HepG2 (cell line): ENCODE measurements around the gene DBNDD2. TPM values are rescaled to one million over a fixed set of nuclear protein-coding genes. Genes with fewer than 3 reads are reported as not detected.

ENCODE experiments used
- ARID2 ChIP-seq: sonication (generic); formaldehyde crosslinking; IDR thresholded peaks from 2 replicates; pipeline ENCODE4 v1.8.1; 2022; ENCODE audit warnings: mild to moderate bottlenecking, missing genetic modification reagents, borderline replicate concordance
- MTF1 ChIP-seq: sonication (generic); formaldehyde crosslinking; IDR thresholded peaks from 2 replicates; pipeline ENCODE4 v1.5.0; 2020; ENCODE audit warnings: missing genetic modification reagents
- SP4 ChIP-seq: sonication (generic); formaldehyde crosslinking; IDR thresholded peaks from 2 replicates; pipeline ENCODE4 v1.8.1; 2023; ENCODE audit warnings: mild to moderate bottlenecking, missing genetic modification reagents
- ZNF607 ChIP-seq: sonication (generic); formaldehyde crosslinking; IDR thresholded peaks from 2 replicates; pipeline ENCODE4 v1.5.1; 2020; ENCODE audit warnings: missing genetic modification reagents, mild to moderate bottlenecking, borderline replicate concordance
- ZNF747 ChIP-seq: sonication (generic); formaldehyde crosslinking; IDR thresholded peaks from 2 replicates; pipeline ENCODE4 v1.8.1; 2023; ENCODE audit warnings: missing genetic modification reagents, mild to moderate bottlenecking, borderline replicate concordance
- polyA plus RNA-seq, 8 experiments: library from polyadenylated mRNA; depleted of rRNA in 3 of 8; stranded (reverse) in 7 of 8; unstranded in 1 of 8; fragments of >200 nt; fragmentation: Illumina TruSeq in 4 of 8; extraction: Trizol in 4 of 8; gene quantifications; 2 replicates each; pipeline versions ENCODE4 v1.2.1 to v1.2.3, GENCODE V29; 2011 to 2016; ENCODE audit warnings: low read depth in 4 of 8, missing spikeins in 1 of 8, mixed read lengths in 1 of 8; ENCODE audit not compliant: insufficient read depth in 1 of 8
- total RNA-seq, 5 experiments: library from RNA; depleted of rRNA; stranded (reverse); fragments of >200 nt; fragmentation: Illumina TruSeq; extraction: Trizol; gene quantifications; 2 replicates each; pipeline ENCODE4 v1.2.3, GENCODE V29; 2016; ENCODE audit warnings: low read depth in 1 of 5
- TF ChIP-seq, protein P1 (sequence below): sonication (generic); formaldehyde crosslinking; IDR thresholded peaks from 2 replicates; pipeline ENCODE4 v1.4.0; 2020; ENCODE audit warnings: missing genetic modification reagents, borderline replicate concordance
- TF ChIP-seq, protein P2 (sequence below): IDR thresholded peaks from 2 replicates; pipeline ENCODE4 v1.6.1; 2012; ENCODE audit warnings: low read depth, low read length, improper control_type of control experiment
- TF ChIP-seq, protein P3 (sequence below): sonication (generic); formaldehyde crosslinking; IDR thresholded peaks from 2 replicates; pipeline ENCODE4 v1.5.1; 2020; ENCODE audit warnings: mild to moderate bottlenecking, moderate library complexity, missing genetic modification reagents
- TF ChIP-seq, protein P4 (sequence below): fragments of 450-650 bp; IDR thresholded peaks from 2 replicates; pipeline ENCODE4 v1.6.1; 2016

The DBNDD2 gene
- total and polyA plus RNA-seq, 2 of the 13 experiments (the other 11 are each of a cell fraction or from before 2014, with no cell fraction given) = 16.7 to 47.6 TPM

DNA sequence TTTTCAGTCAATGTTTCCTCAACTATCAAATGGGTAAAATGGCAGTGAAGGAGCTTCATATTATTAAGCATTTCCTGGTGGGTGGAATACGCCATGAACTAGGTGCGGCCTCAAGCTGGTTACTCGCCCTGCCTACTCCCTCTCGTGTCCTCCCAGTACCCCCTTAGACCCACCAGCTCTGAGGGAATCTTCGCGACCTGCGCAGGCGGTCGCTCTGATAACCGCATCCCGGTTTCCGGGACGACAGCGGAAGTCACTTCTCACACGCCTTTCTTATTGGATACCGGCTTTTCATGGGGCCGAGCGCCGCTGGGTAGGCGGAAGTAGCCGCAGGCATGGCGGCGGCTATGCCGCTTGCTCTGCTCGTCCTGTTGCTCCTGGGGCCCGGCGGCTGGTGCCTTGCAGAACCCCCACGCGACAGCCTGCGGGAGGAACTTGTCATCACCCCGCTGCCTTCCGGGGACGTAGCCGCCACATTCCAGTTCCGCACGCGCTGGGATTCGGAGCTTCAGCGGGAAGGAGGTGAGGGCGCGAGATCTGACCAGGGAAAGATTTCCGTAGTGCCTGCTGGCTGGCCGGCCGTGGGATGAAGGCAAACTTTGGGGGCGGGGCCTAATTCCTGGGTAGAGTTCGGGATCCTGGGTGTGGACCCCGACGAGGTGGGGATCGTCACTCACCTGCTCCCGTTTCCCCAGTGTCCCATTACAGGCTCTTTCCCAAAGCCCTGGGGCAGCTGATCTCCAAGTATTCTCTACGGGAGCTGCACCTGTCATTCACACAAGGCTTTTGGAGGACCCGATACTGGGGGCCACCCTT is 7.9 kb downstream of the DBNDD2 start, which contains the start of gene PIGT (continued):
- TF ChIP-seq ZNF607 (CRISPR knock-in tag) = peak; percentile 95
- peak; percentile 80 for TF ChIP-seq MTF1 (CRISPR knock-in tag)
- TF ChIP-seq, protein P1, sequence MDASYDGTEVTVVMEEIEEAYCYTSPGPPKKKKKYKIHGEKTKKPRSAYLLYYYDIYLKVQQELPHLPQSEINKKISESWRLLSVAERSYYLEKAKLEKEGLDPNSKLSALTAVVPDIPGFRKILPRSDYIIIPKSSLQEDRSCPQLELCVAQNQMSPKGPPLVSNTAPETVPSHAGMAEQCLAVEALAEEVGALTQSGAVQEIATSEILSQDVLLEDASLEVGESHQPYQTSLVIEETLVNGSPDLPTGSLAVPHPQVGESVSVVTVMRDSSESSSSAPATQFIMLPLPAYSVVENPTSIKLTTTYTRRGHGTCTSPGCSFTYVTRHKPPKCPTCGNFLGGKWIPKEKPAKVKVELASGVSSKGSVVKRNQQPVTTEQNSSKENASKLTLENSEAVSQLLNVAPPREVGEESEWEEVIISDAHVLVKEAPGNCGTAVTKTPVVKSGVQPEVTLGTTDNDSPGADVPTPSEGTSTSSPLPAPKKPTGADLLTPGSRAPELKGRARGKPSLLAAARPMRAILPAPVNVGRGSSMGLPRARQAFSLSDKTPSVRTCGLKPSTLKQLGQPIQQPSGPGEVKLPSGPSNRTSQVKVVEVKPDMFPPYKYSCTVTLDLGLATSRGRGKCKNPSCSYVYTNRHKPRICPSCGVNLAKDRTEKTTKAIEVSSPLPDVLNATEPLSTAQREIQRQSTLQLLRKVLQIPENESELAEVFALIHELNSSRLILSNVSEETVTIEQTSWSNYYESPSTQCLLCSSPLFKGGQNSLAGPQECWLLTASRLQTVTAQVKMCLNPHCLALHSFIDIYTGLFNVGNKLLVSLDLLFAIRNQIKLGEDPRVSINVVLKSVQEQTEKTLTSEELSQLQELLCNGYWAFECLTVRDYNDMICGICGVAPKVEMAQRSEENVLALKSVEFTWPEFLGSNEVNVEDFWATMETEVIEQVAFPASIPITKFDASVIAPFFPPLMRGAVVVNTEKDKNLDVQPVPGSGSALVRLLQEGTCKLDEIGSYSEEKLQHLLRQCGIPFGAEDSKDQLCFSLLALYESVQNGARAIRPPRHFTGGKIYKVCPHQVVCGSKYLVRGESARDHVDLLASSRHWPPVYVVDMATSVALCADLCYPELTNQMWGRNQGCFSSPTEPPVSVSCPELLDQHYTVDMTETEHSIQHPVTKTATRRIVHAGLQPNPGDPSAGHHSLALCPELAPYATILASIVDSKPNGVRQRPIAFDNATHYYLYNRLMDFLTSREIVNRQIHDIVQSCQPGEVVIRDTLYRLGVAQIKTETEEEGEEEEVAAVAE (CRISPR knock-in tag) = peak; percentile 95
- TF ChIP-seq, protein P2, sequence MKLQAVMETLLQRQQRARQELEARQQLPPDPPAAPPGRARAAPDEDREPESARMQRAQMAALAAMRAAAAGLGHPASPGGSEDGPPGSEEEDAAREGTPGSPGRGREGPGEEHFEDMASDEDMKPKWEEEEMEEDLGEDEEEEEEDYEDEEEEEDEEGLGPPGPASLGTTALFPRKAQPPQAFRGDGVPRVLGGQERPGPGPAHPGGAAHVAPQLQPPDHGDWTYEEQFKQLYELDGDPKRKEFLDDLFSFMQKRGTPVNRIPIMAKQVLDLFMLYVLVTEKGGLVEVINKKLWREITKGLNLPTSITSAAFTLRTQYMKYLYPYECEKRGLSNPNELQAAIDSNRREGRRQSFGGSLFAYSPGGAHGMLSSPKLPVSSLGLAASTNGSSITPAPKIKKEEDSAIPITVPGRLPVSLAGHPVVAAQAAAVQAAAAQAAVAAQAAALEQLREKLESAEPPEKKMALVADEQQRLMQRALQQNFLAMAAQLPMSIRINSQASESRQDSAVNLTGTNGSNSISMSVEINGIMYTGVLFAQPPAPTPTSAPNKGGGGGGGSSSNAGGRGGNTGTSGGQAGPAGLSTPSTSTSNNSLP = no peak
- TF ChIP-seq, protein P3, sequence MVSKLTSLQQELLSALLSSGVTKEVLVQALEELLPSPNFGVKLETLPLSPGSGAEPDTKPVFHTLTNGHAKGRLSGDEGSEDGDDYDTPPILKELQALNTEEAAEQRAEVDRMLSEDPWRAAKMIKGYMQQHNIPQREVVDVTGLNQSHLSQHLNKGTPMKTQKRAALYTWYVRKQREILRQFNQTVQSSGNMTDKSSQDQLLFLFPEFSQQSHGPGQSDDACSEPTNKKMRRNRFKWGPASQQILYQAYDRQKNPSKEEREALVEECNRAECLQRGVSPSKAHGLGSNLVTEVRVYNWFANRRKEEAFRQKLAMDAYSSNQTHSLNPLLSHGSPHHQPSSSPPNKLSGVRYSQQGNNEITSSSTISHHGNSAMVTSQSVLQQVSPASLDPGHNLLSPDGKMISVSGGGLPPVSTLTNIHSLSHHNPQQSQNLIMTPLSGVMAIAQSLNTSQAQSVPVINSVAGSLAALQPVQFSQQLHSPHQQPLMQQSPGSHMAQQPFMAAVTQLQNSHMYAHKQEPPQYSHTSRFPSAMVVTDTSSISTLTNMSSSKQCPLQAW (CRISPR knock-in tag) = peak; percentile 96
- TF ChIP-seq, protein P4, sequence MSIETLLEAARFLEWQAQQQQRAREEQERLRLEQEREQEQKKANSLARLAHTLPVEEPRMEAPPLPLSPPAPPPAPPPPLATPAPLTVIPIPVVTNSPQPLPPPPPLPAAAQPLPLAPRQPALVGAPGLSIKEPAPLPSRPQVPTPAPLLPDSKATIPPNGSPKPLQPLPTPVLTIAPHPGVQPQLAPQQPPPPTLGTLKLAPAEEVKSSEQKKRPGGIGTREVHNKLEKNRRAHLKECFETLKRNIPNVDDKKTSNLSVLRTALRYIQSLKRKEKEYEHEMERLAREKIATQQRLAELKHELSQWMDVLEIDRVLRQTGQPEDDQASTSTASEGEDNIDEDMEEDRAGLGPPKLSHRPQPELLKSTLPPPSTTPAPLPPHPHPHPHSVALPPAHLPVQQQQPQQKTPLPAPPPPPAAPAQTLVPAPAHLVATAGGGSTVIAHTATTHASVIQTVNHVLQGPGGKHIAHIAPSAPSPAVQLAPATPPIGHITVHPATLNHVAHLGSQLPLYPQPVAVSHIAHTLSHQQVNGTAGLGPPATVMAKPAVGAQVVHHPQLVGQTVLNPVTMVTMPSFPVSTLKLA = 0 out of 2 replicates have a peak, but pooled peaks have one; percentile 17
- TF ChIP-seq ARID2 (CRISPR knock-in tag) = no peak; the same call in 1 of the 2 replicates
- peak; percentile 79 for TF ChIP-seq SP4 (CRISPR knock-in tag)
- peak; percentile 93; the same call in 1 of the 2 replicates for TF ChIP-seq ZNF747
